ENCODE data around the gene ZNF227. TPM values are rescaled to one million over a fixed set of nuclear protein-coding genes. Genes with fewer than 3 reads are reported as not detected.

ZNF227 gene
- total and polyA plus RNA-seq, 9 of the 15 experiments (the other 6 are each of a cell fraction or from before 2014, with no cell fraction given), result 3.0 to 15.1 (median 10.0) TPM

- no peak for TF ChIP-seq ZBTB43 (CRISPR knock-in tag; IDR thresholded peaks at IDR 0.05)
- TF ChIP-seq, protein P1, sequence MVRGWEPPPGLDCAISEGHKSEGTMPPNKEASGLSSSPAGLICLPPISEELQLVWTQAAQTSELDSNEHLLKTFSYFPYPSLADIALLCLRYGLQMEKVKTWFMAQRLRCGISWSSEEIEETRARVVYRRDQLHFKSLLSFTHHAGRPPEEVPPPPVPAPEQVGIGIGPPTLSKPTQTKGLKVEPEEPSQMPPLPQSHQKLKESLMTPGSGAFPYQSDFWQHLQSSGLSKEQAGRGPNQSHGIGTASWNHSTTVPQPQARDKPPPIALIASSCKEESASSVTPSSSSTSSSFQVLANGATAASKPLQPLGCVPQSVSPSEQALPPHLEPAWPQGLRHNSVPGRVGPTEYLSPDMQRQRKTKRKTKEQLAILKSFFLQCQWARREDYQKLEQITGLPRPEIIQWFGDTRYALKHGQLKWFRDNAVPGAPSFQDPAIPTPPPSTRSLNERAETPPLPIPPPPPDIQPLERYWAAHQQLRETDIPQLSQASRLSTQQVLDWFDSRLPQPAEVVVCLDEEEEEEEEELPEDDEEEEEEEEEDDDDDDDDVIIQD (CRISPR knock-in tag; IDR thresholded peaks at IDR 0.05), result no peak
- no peak for TF ChIP-seq DIDO1 (tag; IDR thresholded peaks at IDR 0.05; ENCODE audit: low read depth)
- no peak for TF ChIP-seq ARID3A (IDR thresholded peaks at IDR 0.05; ENCODE audit: borderline replicate concordance, low read depth, low read length)
These were observed 15.6 kb upstream of the ZNF227 start (continued) for GRCh38 chr19:44196772-44197171.

- CTCF ChIA-PET (ENCODE audit: low intra/inter-chr PET ratio), result no interaction called here
- TF ChIP-seq CREB1 (IDR thresholded peaks at IDR 0.05) (no peak), CREB1 (CRISPR knock-in tag; IDR thresholded peaks at IDR 0.05) (no peak), C11orf30 (IDR thresholded peaks at IDR 0.05; ENCODE audit: low read depth) (0 out of 2 replicates have a peak, but pooled peaks have one; percentile 13), NFE2 (IDR thresholded peaks at IDR 0.05; ENCODE audit: low read depth) (0 out of 2 replicates have a peak, but pooled peaks have one; percentile 6), ZNF316 (IDR thresholded peaks at IDR 0.05) (peak; percentile 52), CLOCK (CRISPR knock-in tag; IDR thresholded peaks at IDR 0.05; ENCODE audit: borderline replicate concordance) (no peak), SMAD1 (IDR thresholded peaks at IDR 0.05; ENCODE audit: low read depth, low read length, partially characterized antibody) (no peak)
- TF ChIP-seq, protein P2, sequence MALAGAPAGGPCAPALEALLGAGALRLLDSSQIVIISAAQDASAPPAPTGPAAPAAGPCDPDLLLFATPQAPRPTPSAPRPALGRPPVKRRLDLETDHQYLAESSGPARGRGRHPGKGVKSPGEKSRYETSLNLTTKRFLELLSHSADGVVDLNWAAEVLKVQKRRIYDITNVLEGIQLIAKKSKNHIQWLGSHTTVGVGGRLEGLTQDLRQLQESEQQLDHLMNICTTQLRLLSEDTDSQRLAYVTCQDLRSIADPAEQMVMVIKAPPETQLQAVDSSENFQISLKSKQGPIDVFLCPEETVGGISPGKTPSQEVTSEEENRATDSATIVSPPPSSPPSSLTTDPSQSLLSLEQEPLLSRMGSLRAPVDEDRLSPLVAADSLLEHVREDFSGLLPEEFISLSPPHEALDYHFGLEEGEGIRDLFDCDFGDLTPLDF (CRISPR knock-in tag; IDR thresholded peaks at IDR 0.05), result no peak
These were observed 9.9 kb upstream of the ZNF227 start for GRCh38 chr19:44202470-44202869.

More at GRCh38 chr19:44202470-44202869, 9.9 kb upstream of the ZNF227 start:
- no peaks in the 10 kb centered on the region for H3K4me1 ChIP-seq (replicated peaks in 1 of 2; ENCODE audit: control insufficient read depth in 2 of 2, insufficient read depth in 2 of 2, low read length in 2 of 2)
- no peak overlapping the region for H3K4me3 ChIP-seq
- peaks cover 9% of the 10 kb centered on the region; the same call in 1 of the 2 replicates for H3K9me3 ChIP-seq (replicated peaks; ENCODE audit: control insufficient read depth, insufficient read depth, low read depth, low read length)
- no peak overlapping the region for H3K27ac ChIP-seq (ENCODE audit: extremely low read depth, low read depth, low read length)
- H3K79me2 ChIP-seq (ENCODE audit: control insufficient read depth, insufficient read depth, low read length), result no peaks in the 10 kb centered on the region
- no peaks in the 10 kb centered on the region for H4K20me1 ChIP-seq (replicated peaks; ENCODE audit: control insufficient read depth, insufficient read depth, low read length)
- in situ Hi-C loops (cut with MboI) (no loop called here), intact Hi-C loops (cut with micrococcal nuclease) (no loop called here)
- H3K36me3 ChIP-seq (ENCODE audit: control insufficient read depth, insufficient read depth, low read length), result no peaks in the 10 kb centered on the region
- no peak overlapping the region for H2AFZ ChIP-seq (ENCODE audit: low read depth, low read length)
- no peak overlapping the region for H3K9ac ChIP-seq (ENCODE audit: insufficient read depth in 1 of 2, low read depth in 2 of 2, low read length in 2 of 2)
- no peak overlapping the region for H3K4me2 ChIP-seq (ENCODE audit: insufficient read depth, low read length)
- H3K9me1 ChIP-seq (ENCODE audit: control insufficient read depth, insufficient read depth, low read length), result no peaks in the 10 kb centered on the region
- FAIRE-seq, result no peak
- BruUV-seq (replicated peaks), result no TSS peak
- WGBS (ENCODE audit: insufficient coverage, low coverage, missing lambda C conversion rate), result 4% methylated on average over 1 of the region's 1 CpG
- ATAC-seq, result no peak
- H3K27me3 ChIP-seq (ENCODE audit: control insufficient read depth in 2 of 2, insufficient read depth in 2 of 2, low read length in 2 of 2), result no peaks in the 10 kb centered on the region
- POLR2A ChIA-PET, result no interaction called here
- no peak for DNase-seq (ENCODE audit: extremely low read depth in 1 of 4, low spot score in 3 of 4)
